GM20000 (cell line): ENCODE results near the gene ENGASE.
"Not testable (repeated sequence)": the region's sequence is repeated elsewhere in the genome, so short reads cannot be mapped to it uniquely, and the experiment has no call there.

Experiments used
- DNase-seq: peaks from one replicate; pipeline ENCODE4 v3.0.0; 2012; ENCODE audit warnings: low spot score
- TF ChIP-seq, protein P1 (sequence below): IDR thresholded peaks from 2 replicates; pipeline ENCODE4 v1.5.1; 2012; ENCODE audit warnings: mild to moderate bottlenecking, control low read depth; ENCODE audit errors: extremely low read depth, missing control alignments

The ENGASE gene

DNA sequence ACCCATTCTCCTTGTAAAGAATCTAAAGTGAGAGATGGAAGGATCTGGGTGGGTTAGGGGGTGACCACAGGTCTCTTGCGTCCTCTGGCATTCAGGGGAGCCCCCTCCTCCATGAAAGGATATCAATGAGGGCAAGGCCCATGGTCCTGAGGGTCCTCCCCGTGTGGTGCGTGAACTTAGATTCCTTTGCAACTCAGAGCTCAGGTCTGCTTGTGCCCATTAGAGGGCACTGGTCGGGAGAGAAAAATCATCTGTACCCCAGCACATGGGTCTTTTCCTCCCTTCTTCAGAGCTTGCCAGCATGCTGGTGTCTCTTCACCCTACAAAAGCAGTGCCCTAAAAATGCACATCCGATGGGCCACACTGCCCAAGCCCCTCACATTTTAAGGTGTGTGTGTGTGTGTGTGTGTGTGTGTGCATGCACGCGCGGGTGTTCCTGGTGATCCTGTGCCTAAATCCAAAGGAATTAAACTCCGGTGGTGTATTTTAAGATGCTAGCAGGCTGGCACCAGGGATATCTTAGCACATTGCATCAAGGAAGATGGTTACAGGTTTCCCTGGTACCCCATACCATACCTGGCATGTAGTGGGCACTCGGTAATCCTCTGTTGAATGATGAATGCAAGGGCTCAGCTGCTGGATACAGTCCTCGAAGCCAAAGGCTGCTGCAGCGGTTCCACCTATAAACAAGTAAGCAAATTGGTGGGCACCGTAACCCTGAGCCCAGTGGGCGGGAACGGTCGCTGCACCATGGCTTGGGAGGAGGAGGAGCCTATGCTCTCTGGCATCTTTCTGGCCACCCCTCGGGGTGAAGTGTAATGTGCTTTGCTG lies 45.9 kb upstream of the ENGASE start:
- no peak for DNase-seq
- TF ChIP-seq, protein P1, sequence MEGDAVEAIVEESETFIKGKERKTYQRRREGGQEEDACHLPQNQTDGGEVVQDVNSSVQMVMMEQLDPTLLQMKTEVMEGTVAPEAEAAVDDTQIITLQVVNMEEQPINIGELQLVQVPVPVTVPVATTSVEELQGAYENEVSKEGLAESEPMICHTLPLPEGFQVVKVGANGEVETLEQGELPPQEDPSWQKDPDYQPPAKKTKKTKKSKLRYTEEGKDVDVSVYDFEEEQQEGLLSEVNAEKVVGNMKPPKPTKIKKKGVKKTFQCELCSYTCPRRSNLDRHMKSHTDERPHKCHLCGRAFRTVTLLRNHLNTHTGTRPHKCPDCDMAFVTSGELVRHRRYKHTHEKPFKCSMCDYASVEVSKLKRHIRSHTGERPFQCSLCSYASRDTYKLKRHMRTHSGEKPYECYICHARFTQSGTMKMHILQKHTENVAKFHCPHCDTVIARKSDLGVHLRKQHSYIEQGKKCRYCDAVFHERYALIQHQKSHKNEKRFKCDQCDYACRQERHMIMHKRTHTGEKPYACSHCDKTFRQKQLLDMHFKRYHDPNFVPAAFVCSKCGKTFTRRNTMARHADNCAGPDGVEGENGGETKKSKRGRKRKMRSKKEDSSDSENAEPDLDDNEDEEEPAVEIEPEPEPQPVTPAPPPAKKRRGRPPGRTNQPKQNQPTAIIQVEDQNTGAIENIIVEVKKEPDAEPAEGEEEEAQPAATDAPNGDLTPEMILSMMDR = no peak

DNA sequence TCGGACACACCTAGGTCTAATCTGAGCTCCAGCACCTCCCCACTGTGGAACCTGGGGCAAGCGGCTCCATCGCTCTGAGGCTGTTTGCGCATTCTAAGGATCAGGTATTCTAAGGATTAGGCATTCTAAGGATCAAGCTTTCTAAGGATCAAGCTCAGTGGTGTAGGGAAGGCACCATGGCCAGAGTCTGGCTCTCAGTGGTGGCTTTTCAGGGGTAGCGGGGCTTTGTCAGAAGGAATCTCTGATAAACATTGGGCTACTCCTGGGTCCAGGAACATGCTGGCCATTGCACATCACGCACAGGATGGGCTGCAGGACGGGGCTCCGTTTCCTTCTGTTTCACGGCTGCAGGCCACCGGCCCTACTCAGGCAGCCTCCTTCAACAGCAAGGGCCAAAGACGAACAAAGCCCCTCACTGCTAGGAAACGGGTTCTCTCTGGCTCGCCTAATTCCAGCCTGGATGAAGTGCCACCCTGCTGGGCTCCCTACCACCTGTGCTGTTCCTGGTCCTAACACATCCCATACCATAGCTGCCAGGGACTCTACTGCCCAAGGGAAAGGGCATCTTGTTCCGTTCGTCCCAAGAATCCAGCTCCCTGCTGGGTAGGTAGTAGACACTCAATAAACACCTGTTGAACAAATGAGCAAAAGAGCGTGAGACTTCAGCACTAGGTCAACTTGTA lies 45.2 kb upstream of the ENGASE start:
- TF ChIP-seq, protein P1 = no peak
- no peak for DNase-seq

DNA sequence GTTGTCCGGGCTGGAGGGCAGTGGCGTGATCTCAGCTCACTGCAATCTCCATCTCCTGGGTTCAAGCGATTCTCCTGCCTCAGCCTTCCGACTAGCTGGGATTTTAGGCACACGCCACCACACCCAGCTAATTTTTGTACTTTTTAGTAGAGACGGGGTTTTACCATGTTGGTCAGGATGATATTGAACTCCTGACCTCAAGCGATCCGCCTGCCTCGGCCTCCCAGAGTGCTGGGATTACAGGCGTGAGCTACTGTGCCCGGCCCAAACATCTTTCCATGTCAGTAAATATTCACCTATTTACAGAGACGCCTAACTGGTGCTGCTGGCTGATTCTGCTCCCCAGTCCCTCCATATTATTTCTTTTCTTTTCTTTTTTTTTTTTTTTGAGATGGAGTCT lies 44.0 kb upstream of the ENGASE start:
- DNase-seq = not testable (repeated sequence)

DNA sequence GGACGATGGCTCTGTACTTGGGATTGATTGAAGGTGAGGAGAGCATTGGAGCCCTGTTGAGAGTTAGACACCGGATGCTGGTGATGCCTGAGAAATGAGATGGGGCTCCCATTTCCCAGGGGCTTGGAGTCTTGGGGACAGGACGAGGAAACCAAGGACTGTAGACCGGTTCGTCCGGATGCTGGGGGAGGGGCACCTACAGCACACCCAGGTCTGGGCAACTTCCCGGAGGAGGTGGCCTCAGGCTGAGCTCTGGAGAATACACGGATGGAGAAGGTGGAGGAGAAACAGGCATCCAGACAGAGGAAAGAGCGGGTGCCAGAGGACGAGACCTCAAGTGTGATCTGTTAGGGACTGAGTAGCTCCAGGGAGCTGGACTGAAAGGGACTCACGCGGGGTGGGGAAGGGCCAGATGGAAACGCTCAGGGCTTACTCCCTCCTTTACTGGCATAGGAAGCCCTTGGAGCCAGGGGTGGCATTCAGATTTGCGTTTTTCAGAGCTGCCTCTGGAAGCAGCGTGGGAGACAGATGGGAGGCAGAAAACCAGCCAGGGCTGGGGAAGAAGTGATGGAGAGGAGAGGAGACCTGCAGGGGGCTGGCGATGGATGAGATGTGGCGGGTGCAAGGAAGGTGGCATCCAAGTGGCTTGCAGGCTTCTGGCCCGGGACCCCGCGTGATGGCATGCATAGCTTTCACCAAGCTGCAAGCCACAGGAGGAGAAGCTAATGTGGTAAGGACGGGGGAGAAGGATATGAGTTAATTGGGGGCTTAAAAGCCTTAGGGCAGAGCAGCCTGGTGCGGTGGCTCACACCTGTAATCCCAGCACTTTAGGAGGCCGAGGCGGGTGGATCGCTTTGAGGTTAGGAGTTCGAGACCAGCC lies 42.4 kb upstream of the ENGASE start:
- TF ChIP-seq, protein P1 = no peak
- no peak for DNase-seq

DNA sequence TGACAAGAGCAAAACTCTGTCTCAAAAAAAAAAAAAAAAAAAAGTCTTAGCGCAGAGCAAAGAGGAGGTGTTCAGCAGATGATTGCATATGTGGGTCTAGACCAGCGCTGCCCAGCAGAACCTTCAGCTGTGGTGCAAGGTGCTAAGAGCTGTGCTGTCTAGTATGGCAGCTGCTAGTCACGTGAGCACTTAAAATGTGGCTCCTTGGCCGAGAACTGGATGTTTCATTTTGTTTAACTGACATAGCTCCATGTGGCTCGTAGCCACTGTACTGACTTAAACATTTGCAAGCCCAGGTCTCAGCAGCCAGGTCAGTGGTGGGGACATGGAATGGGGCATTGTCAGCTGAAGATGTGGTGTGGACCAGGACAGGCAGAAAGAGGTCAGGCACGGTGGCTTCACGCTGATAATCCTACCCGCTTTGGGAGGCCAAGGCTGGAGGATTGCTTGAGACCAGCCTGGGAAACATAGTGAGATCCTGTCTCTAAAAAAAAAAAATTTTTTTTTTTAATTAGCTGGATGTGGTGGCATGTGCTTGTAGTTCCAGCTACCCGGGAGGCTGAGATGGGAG lies 41.5 kb upstream of the ENGASE start:
- no peak for DNase-seq
- TF ChIP-seq, protein P1 = no peak

DNA sequence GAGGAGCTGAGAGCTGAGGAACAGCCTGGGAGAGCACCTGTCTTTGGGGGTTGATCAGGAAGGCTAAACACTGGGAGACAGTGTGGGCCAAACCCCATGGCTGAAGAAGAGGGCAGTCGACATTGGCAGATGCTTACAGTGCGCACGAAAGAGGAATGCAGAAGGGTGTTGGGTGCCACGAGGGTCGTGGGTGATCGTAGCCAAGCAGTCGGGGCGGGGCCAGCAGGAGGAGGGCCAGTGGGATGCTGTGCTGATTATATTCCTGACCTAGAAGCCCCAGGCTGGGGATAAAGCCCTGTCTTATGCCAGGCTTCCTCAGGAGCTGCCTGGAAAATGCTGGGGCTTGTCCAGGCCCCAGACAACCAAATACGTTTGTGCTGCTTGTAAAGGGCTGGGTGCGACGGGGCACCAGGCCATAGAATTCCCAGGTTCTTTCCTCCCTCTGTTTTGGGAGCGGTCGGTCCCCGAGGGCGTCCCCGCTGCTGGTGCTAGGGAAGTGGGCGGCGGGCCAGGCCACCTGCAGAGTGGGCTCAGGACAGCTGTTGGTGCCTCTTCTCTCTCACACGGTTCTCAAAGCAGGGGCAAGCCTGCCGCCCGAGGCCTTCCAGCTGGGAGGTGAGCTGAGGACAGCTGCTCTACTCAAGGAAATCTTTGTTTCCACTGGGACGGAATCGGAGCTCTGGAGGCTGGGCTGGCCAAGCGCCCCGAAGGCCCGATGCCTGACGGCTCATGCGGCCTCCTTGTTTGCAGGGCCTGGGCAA lies 40.7 kb upstream of the ENGASE start:
- TF ChIP-seq, protein P1 = no peak
- no peak for DNase-seq

DNA sequence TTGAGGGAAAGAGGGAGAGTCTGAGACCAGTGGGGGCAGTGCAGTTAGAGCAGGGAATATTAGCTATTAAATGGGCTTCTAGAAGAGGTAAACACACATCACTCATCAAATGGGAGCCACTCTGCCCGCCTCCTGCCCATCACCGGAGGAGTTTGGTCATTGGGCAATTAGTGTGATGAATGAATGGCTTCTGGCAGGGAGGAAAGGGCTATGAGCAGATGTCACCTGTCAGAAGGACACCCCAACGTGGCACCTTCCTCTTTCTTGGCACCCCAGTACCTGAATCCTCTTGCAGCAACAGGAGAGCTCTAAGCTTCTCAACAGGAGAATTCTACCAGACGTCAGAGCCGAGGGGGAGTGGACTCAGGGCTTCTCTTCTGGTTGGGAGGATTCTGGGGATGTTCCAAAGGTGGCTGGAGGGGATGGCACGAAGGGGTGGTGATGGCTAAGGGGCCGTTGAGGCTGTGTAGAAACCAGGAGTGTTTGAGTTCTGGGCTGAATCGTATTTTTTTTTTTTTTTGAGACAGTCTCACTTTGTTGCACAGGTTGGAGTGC lies 39.6 kb upstream of the ENGASE start:
- no peak for DNase-seq
- TF ChIP-seq, protein P1 = no peak
